Measurements from ENCODE around the gene CELF2.

CELF2 gene

DNA sequence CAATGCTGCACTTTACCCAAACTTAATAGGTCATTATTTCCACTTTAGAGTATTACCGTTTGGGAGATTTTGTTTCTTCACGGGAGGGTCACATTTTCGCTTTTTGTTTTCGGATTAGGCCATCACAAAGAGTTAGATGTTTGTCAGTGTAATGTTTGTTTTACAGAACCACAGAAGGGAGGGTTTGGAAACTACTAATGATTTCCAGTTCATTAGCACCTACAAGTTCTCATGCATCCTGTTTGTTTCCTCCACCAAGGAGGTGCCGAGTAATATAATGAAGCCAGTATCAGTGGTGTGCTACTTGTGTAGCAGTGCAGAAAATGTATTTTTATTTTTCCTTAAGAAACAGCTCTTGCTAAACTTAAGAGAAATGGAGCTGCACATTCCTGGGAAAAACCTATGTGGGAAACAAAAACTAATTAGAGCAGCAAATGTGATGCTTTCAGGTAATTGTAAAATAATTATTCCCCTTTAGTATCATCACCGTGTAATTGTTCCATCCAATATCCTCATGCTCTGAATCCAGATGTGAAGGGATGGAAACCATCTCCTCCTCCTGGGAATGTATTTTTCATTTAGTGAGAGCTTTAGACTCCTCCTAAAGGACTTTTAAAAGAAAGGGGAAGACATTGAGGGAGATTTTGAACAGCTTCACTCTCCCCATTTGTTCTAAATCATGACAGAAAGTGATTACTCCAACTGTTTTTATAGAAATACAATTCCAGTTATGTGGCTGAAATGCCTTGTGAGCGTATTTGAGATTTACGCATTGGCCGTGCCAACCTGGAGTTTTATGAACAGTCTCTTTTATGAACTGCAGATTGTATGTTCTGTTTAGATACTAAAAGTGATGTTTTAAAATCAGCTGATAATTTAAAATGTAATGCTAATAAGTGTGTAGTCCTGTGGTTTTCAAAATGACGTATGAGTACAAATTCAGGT is 5.6 kb downstream of the CELF2 start:
- no peak for DNase-seq

DNA sequence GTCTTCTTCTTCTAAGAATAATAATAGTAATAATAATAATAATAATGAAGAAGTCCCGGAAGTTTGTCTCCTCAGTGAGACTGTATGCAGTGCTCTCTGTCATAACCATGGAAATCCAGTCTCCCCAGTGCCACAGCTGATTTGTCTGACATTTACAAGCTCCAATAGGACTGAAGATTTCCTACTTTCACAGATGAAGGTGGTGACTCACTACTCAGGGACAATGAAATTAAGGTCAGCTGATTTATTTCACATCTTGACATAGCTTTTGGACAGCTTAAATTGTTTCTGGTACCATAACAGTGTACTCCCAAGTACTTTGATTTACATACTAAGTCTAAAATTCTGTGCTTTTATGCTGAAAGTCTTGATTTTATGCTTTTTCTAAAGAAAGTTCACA is 6.9 kb downstream of the CELF2 start:
- no peak for DNase-seq

DNA sequence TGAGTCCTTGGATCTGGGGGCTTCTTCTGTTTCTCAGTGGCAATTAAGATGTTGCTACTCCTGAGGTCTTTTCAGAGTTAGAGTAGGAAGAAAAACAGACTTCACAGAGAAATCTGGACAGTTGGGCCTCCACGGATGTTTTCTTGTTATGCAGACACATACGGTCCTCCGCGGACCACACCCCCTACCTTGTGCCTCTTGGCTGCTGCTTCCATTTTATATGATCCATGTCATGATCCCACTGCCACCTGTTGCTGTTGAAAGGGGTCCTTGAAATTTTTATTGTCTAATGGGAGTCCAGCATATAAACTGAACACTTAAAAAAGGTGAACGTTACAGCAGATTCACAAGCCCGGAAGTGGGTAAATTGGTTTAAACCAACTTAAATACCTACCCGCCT is 8.3 kb downstream of the CELF2 start:
- no peak for DNase-seq

DNA sequence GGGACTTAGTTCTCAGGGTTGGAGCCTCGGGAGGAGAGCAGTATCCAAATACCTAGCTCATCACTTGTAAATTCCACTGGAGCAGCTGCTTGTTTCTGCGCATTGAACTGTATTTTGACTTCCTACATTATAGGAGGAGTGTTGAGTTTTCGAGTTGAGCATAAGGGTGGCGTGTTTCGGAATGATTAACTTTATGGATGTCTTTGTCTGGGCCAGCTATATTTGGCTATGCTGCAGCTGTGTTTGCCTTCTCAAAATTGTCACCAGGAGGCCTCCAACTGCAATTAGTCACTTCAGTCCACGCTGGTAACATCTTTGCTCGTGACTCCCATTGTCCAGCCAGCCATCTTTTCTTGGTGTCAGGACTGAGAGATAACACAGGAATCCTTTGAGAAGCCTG is 9.1 kb downstream of the CELF2 start:
- peak; percentile 95 for DNase-seq

DNA sequence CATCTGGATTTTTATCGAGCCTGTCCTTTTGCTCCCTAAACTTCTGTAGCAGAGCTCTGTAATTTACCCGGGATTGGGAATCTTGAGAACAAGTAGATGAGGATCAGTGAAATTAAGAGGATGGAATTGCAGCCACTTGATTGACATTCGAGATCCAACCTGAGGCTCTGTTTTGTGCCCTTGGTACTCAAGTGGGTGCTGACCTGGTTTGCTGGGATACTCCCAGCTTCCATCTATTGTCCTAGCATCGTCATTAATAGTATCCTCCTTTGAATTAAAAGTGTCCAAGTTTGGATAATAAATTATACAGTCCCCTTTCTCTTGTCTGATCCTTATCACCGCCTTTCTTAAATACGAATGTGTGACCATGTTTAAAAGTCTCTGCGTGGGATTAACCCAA is 17.1 kb downstream of the CELF2 start:
- no peak for DNase-seq

DNA sequence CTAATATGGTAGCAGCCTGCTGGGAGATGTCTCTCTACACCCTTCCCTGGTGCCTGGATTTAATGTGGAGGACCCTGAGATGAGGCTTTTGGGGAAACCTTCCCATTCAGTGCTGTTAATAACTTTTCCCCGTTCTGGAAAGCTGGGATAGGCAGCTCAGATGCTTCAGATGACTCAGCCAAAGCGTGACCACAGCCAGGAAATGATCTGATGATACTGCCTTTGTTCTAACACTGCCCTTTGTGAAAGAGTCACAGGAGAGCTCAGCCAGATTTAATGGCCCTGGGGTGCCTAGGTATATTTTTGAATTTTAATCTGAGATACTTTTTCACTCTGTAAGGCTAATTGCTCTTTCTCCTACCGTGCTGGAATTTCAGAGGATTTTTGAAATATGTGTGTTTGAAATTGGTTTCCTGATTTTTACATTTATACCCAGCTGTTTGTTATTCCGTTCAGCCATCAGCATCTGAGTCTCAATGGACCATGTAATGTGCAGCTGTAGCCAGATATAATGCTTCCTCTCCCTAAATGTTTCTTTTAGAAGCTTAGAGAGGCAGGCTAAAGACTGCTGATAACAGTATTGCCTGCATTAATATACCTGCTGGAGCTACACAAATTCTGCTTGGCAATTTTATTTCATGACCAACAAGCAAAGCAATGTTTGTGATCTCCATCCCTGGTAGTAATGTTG is 17.8 kb downstream of the CELF2 start:
- DNase-seq, result peak; percentile 68

DNA sequence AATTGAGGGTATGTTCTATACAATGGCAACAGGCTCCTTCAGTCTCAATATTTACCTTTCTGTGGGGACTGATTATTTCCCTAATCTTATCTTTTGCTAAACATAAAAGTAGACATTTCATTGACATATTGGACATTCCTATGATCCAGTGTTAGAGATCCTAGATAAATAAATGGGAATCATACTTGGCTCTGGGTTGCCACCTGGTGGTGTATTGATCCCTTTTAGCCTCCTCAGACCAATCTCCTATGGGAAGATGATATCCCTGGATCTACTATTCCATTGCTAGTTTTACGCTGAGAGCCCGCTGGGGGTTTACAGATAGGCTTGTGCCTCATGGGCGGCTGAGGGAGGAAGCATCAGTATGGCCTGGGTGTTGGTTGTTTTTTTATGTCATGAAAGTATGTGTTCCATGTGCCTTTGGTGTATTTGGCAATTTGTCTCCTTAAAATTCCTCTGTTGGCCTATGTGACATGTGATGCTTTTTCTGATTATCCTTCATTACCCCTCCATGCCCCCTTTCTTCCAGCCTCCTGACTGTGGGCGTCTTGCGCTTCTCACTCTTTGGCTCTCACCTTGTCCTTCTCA is 18.8 kb downstream of the CELF2 start:
- DNase-seq, result peak; percentile 91

DNA sequence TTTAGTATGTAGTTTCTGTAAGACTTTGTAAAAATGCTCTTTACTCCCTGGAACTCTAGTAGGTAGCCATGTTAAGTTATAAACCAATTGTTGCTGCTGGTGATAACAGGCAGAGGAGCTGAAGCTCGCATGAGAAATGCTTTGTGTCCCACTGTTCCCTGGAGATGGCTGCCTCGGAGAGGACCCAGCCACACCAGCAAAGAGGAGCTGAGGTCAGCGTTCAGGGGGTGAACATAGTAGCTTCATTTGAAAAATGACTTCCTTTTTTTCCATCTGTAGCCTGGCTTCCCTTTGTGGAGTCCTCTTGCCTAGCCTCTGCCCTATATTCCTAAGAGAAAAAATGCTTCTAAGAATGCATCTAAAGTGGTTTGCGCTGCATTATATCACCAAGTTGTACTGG is 20.3 kb downstream of the CELF2 start:
- DNase-seq, result no peak

DNA sequence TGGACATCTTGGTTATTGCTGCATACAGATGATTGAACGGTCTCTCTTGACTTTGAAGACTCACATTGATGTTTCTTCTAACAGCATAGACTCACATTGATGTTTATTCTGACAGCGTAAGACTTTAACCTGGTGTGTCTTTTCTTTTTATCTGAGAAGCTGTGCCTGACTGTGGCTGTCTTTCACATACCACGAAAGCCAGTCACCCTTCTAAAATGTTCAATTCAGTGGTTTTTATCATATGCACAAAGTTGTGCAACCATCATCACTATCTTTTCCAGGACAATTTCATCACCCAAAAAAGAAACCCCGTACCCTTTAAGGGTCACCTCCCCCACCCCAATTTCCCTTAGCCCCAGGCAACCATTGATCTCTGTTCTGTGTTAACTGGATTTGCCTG is 24.7 kb downstream of the CELF2 start:
- no peak for DNase-seq

DNA sequence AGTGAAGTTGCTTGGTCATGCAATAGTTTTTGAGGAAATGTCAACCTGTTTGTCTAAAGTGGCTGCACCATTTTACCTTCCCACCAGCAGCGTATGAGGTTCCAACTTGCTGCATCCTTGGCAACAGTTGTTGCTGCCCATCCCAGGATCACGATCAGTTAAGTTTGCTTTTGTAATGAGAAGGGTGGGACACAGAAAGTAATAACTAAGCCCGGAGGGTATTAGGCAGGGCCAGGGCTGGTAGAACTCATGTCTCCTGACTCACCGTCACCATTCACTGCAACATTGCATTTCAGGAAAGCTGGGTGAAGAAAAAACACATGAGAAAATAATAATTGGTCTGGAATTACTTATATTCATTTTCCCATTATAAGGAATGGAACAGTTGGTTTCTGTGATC is 25.4 kb downstream of the CELF2 start:
- no peak for DNase-seq

DNA sequence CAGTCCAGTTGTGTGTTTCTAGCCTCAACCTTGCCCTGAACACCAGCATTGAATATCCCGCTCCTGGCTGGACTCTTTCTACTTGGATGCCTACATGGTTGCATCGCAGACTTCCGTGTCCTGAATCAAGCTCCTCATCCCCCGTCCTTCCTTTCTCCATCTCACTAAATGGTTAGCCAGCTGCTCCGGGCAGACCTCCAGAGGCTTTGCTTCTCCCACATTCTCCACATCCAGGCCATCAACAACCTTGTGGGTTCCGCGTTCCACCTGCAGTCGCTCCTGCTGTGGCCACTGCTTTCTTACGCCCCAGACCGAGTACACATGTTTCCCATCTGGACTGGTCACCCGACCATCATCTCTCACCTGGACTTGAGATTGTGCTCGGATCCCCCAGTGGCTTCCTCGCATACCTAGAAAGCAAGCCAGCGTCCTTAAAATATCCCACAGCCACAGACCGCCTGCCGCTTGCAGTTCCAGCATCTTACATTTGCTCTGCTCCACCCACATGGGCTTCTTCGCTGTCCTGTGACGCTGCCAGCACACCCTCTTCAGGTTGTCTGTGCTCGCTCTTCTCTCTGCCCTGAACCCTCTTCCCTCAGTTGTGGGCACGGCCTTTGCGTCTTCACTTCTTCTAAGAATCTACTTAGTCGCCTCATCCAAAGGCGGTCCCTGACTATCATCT is 25.9 kb downstream of the CELF2 start:
- DNase-seq, result no peak

DNA sequence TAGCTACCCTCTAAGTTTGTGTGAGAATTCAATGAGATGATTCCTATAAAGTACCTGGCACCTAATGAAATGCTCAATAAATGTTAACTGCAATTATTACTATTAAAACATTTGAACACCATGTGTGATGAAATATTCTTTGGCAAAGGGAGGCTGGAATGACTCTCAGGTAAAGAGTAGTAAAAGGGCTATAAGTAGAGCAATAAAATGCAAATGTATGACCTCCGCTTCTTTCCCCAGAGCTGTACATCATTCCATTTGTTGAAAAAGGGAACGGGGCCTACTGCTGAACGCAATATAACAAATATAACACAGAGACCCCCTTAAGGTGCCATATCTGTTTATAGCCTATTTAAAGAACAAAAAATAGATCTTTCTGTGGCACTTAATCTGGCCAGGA is 27.8 kb downstream of the CELF2 start:
- no peak for DNase-seq

DNA sequence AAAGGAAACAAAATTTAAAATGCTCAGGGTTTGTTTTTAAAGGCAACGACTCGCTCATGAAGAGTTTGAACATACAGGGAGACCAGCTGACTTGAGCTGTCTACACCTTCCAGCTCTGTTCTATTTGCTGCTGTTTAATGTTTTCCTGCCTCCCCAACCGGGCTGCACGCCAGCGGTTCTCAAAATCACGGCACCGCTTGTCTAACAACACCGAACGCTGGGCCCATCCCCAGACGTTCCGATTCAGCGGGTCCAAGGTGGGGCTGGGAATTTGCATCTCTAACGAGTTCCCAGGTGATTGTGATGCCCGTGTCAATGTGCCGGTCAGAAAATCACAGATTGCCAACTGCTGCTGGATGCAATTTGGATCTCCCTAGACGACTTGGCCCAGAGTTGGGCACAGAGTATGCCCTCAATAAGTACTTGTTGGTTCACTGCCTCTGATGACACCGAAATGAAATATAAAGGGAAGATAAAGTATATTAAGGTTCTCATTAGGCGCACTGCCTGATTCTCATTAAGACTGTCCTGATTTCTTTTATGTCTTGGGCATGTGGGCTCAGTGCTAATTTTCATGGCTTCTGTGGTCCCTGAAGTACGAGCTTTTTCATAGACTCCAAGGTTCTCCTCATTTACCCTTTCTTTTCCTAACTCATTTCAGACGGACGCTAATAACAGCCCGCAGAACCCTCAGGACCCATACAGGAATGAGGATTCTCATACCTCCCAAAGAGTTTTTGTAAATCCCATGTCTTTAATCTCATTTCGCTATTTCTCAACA is 28.5 kb downstream of the CELF2 start:
- no peak for DNase-seq

DNA sequence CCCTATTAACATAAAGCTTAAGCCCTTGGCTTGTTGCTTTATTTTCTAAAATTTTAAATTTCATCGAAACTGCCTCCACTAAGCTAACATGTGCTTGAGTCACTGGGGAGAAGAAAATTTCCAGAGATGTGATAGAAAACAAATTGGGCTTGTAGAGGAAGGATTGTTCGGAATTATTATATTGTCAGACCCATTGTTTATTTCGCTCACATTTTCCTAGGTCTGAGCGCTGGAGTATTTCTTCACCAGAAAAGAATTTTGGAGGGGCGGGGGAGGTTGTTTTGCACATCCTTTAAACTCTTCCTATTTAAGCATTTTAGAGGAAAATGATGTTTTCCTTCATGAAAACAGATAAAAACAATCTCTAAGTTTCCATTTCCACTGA is 29.1 kb downstream of the CELF2 start:
- no peak for DNase-seq

DNA sequence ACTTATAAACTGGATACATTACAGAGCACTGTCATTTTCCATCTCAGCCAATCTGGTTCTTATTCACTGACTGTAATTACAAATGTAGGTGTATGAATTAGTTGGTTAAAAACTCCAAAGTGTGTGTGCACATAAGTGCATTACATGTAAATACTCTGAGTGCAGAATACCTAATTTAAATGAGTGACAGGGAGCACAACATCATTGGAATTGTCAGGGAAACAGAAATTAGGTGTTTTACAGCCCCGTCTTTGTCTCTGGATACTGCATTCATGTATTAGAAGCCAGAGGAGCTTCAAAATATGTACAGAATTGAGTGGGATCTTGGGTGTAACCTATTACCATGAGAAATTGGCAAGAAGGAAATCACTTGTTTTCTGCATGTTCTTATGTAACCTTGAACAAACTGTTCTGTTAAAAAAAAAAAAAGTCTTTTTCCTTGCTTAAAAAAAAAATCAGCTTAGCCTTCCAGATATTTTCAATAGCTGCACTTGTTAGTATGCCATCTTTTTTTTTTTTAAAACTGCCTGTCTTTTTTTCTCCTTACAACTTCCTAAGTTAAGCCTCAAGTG is 31.1 kb downstream of the CELF2 start:
- DNase-seq, result no peak

DNA sequence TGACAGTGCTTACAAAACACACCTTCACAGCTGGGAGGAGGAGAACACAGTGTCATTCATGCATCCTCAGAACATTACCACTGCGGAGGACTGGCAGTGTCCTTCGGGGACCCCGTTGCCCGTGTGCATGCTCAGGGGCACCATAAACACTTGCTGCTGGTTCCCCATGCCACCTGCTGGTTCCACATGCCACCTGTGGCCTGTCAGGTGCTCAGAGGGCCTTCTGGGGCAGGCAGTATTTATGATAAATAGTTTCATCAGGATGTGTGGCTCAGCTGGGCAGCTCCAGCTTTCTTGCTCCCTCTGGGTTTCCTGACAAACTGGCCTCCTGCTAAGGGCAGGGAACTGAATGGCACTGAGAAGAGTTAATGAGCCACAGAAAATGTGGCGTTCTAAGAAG is 32.1 kb downstream of the CELF2 start:
- peak; percentile 63 for DNase-seq

DNA sequence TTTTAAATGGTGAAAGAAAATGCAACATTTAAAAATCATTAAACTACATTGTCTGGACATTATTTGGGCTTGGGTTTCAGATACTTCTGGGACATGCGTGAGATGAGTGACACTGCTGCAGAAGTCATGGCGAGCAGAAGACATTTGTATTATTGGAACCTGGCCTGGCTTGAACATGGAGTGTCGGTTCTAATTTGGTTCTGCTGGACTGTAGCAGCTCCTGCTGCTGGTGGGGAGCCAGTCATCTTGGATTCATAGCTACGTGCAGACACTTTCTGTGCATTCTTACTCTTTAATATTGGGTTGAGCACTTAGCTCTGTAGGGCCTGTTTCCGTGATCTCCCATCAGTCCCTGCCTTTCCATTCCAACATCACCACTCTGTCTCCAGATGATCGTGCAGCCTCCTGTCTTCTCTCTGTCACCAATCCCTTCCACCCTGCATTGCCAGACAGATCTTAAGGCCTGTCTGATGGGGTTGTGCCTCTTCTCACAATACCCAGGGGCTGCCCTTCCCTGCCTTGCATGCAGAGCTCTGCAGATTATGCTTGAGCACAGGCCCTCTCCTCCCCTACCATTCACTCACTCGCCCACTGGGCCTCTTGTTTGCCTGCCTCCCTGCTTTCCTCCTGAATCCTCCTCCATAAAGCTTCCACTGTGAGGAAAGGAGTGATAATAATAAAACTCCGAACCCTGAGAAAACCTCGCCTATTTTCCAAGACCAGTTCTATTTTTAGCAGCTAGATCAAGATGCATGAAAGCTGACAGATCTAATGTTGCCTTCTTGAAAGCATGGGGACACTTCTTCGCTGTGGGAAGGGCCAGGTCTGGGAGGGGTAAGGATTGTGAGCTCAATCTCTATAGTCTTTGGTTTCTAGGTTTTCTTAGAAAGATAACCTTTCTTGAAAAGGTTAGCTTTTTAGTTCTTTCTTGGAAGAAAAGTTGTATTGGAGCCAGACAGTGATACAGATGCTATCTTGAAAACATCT is 32.9 kb downstream of the CELF2 start:
- DNase-seq, result no peak

DNA sequence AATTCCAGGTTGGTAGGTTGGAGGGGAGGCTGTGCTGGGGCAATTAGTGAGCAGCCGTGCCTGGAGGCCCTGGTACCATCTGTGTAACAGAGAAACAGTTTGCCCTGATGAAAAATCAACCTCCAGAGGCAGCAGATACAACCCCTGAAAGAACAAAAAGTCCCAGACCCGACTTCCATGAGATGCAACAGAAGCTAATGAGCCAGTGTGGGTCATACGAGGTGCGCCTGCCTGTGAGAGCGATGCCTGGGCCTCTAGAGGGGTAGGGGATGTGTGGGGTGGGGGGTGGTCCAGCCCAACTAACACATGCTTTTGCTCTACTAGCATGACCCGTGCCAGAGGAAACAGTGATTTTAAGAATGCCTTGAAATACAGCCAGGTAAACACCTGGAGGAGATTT is 39.3 kb downstream of the CELF2 start:
- peak; percentile 72 for DNase-seq

DNA sequence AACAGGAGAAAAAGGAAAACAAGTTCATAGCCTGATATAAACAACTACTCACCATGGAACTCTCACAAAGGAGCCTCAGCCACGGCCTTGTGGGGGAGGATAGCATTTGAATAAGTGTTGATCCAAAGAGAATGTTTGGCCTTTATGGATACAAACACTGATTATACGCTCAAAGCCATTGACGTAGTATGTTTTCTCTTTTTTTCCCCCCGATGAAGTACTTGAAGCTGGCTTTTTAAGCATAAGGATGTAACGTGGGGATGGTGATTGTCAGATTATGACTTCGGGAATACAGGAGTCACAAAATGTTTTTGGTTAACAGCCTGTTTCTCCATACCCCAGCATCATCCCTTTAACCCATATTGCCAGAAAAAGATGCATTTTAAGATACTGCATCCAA is 39.8 kb downstream of the CELF2 start:
- DNase-seq, result no peak

DNA sequence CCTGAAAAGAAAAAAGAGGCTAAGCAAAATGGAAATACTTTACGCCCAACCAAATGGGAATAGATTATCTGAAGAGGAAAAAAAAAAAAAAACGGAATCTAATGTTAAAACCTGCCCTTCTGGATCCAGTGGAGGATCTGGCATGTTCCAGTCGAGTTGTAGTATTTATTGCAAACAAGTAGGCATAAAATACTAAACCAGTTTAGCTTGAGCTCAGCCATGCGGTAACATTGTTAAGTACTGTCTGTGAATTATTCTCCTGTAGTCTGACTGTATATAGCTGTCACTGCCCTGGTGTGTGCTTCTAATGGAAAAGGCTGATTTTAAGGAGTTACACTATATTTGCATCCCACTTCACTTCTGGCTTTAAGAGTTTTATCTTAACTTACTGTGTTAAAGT is 40.3 kb downstream of the CELF2 start:
- DNase-seq, result no peak

DNA sequence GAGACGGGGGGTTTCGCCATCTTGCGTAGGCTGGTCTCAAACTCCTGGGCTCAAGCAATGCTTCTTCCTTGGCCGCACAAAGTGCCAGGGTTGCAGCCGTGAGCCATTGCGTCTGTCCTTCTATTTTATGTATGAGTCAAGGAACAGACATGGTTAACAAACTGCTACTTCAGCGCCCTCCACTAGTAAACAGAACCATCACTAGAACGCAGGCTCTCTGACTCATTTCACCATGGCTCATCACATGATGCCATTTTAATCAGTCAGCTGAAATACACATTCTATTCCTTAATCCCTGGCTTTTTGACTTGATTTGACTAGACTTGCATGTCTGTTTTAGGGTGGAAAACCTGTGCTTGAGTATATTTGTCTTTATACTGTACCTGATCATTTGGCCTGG is 41.3 kb downstream of the CELF2 start:
- no peak for DNase-seq

Data from NCI-H146 (cell line).